ENCODE results near the gene DOCK6. TPM values are rescaled to one million over a fixed set of nuclear protein-coding genes. Genes with fewer than 3 reads are reported as not detected.

The DOCK6 gene
- total RNA-seq, 1 experiment from 2014 or later = 57.9 TPM

DNA sequence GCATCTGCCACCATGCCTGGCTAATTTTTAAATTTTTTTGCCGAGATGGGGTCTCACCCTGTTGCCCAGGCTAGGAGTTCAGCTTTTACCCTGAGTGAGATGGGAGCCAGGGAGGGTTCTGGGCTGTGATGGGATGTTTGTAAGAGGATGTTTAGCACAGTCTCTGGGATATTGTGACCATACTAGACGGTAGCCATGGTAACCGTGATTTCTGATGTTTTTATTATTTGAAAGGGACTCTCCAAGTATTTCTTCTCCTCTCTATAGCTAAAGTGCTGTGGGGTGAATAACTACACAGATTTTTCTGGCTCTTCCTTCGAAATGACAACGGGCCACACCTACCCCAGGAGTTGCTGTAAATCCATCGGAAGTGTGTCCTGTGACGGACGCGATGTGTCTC, 44.0 kb upstream of the DOCK6 start:
- no peaks in the 10 kb centered on the region for H3K9me3 ChIP-seq (ENCODE audit: control insufficient read depth, low read depth, low read length)
- Mint-ChIP-seq H3K4me3 (no peak overlapping the region; a peak in 1 of 5 replicates), H3K27me3 (ENCODE audit: low read depth) (peaks cover 4% of the 10 kb centered on the region), H3K9me3 (0 out of 5 replicates have a peak, but pooled peaks cover 0 to 2% of the 10 kb centered on the region in 2 experiments), H3K4me1 (peaks cover 0 to 3% of the 10 kb centered on the region in 2 experiments; a peak in 1 of 4 replicates), H3K36me3 (ENCODE audit: insufficient read depth in 1 of 3, low read depth in 3 of 3) (no peaks in the 10 kb centered on the region), H3K27ac (no peak overlapping the region)
- no peak overlapping the region for H2BK15ac ChIP-seq (ENCODE audit: low read depth, low read length)
- H2AK5ac ChIP-seq (ENCODE audit: insufficient read length, low read length) = no peak overlapping the region
- H2BK12ac ChIP-seq (ENCODE audit: insufficient read length, low read depth, low read length) = no peak overlapping the region
- H3K4me1 ChIP-seq (ENCODE audit: insufficient read depth, low read length) = no peaks in the 10 kb centered on the region
- H3K14ac ChIP-seq (ENCODE audit: insufficient read depth, low read length) = no peak overlapping the region
- H3K23ac ChIP-seq (ENCODE audit: insufficient read length, low read depth, low read length) = no peak overlapping the region
- no peak overlapping the region for H3K56ac ChIP-seq (ENCODE audit: insufficient read length, low read depth, low read length)
- H4K91ac ChIP-seq (ENCODE audit: insufficient read length, low read depth, low read length) = no peak overlapping the region
- H2BK5ac ChIP-seq (ENCODE audit: insufficient read length, low read length) = no peak overlapping the region
- no peak overlapping the region for H3K4me2 ChIP-seq (ENCODE audit: insufficient read depth, insufficient read length, low read length)
- H4K20me1 ChIP-seq (ENCODE audit: control insufficient read depth, insufficient read depth, insufficient read length) = no peaks in the 10 kb centered on the region
- no peak overlapping the region for H3T11ph ChIP-seq (ENCODE audit: low read length)
- no peak overlapping the region for H4K5ac ChIP-seq (ENCODE audit: insufficient read length, low read depth, low read length)
- no peak overlapping the region for H2BK120ac ChIP-seq (ENCODE audit: low read depth, low read length, poor library complexity, severe bottlenecking)
- no peak overlapping the region for H3K27ac ChIP-seq (ENCODE audit: insufficient read length, low read depth, low read length)
- H3K79me2 ChIP-seq (ENCODE audit: insufficient read depth, low read length) = no peaks in the 10 kb centered on the region
- H3K4ac ChIP-seq (ENCODE audit: low read depth, low read length) = no peak overlapping the region
- H2AFZ ChIP-seq (ENCODE audit: low read length) = no peak overlapping the region
- no peak overlapping the region for H4K8ac ChIP-seq (replicated peaks; ENCODE audit: insufficient read length, low read depth, low read length)
- no peak overlapping the region for H2BK20ac ChIP-seq (ENCODE audit: low read depth, low read length, poor library complexity, severe bottlenecking)
- WGBS (ENCODE audit: extremely low coverage, insufficient read length, low lambda C conversion rate) = no CpG with 5 or more reads among the region's 9 CpGs
- no peak for DNase-seq
- H3K79me1 ChIP-seq (ENCODE audit: insufficient read depth, low read depth, low read length, poor library complexity, severe bottlenecking) = no peaks in the 10 kb centered on the region
- TF ChIP-seq, protein P1, sequence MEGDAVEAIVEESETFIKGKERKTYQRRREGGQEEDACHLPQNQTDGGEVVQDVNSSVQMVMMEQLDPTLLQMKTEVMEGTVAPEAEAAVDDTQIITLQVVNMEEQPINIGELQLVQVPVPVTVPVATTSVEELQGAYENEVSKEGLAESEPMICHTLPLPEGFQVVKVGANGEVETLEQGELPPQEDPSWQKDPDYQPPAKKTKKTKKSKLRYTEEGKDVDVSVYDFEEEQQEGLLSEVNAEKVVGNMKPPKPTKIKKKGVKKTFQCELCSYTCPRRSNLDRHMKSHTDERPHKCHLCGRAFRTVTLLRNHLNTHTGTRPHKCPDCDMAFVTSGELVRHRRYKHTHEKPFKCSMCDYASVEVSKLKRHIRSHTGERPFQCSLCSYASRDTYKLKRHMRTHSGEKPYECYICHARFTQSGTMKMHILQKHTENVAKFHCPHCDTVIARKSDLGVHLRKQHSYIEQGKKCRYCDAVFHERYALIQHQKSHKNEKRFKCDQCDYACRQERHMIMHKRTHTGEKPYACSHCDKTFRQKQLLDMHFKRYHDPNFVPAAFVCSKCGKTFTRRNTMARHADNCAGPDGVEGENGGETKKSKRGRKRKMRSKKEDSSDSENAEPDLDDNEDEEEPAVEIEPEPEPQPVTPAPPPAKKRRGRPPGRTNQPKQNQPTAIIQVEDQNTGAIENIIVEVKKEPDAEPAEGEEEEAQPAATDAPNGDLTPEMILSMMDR (conservative IDR thresholded peaks at IDR 0.05) = no peak
- H3K27me3 ChIP-seq (ENCODE audit: insufficient read depth, low read length) = no peaks in the 10 kb centered on the region
- no peak overlapping the region for H3K18ac ChIP-seq (ENCODE audit: insufficient read length, low read depth, low read length)
- no peak overlapping the region for H3K9ac ChIP-seq (ENCODE audit: extremely low read depth, insufficient read length, low read length)
- H3K23me2 ChIP-seq (ENCODE audit: insufficient read length, low read depth, low read length, poor library complexity, severe bottlenecking) = no peaks in the 10 kb centered on the region

Measured in H9 (cell line).